ENCODE data around the gene AFP.

- TF ChIP-seq POLR2A (IDR thresholded peaks at IDR 0.05) (no peak), CTCF (IDR thresholded peaks at IDR 0.05) (no peak)
Observed at GRCh38 chr4:73416423-73417087, 19.5 kb upstream of the AFP start.
